ENCODE data around the gene ASXL3.

The ASXL3 gene

GRCh38 chr18:33583901-33584300, 5.9 kb downstream of the ASXL3 start:
- DNase-seq (ENCODE audit: low read depth) = no peak

GRCh38 chr18:33584548-33585430, 6.8 kb downstream of the ASXL3 start:
- DNase-seq (ENCODE audit: low read depth) = no peak

- no peak for DNase-seq (ENCODE audit: low read depth)
These were observed 7.4 kb downstream of the ASXL3 start for GRCh38 chr18:33585431-33585775.

- no peak for DNase-seq (ENCODE audit: low read depth)
These were observed 10.3 kb downstream of the ASXL3 start for GRCh38 chr18:33588361-33588760.

- no peak for DNase-seq (ENCODE audit: low read depth)
These were observed 15.2 kb downstream of the ASXL3 start for GRCh38 chr18:33593261-33593660.

- no peak for DNase-seq (ENCODE audit: low read depth)
These were observed 16.8 kb downstream of the ASXL3 start for GRCh38 chr18:33594799-33595198.

- DNase-seq (ENCODE audit: low read depth) = no peak
These were observed 18.3 kb downstream of the ASXL3 start for GRCh38 chr18:33596178-33596854.

- DNase-seq (ENCODE audit: low read depth) = no peak
These were observed 22.8 kb downstream of the ASXL3 start for GRCh38 chr18:33600846-33601245.

GRCh38 chr18:33603454-33603853, 25.4 kb downstream of the ASXL3 start:
- DNase-seq (ENCODE audit: low read depth) = no peak

GRCh38 chr18:33605250-33605649, 27.2 kb downstream of the ASXL3 start:
- no peak for DNase-seq (ENCODE audit: low read depth)

GRCh38 chr18:33606621-33607020, 28.6 kb downstream of the ASXL3 start:
- DNase-seq (ENCODE audit: low read depth) = no peak

- DNase-seq (ENCODE audit: low read depth) = no peak
These were observed 33.6 kb downstream of the ASXL3 start for GRCh38 chr18:33611525-33612135.

GRCh38 chr18:33612632-33613031, 34.6 kb downstream of the ASXL3 start:
- no peak for DNase-seq (ENCODE audit: low read depth)

GRCh38 chr18:33616556-33616955, 38.5 kb downstream of the ASXL3 start:
- no peak for DNase-seq (ENCODE audit: low read depth)

- no peak for DNase-seq (ENCODE audit: low read depth)
These were observed 49.1 kb downstream of the ASXL3 start for GRCh38 chr18:33627114-33627513.

- no peak for DNase-seq (ENCODE audit: low read depth)
These were observed 52.5 kb downstream of the ASXL3 start for GRCh38 chr18:33630476-33630875.

- no peak for DNase-seq (ENCODE audit: low read depth)
These were observed 63.1 kb downstream of the ASXL3 start for GRCh38 chr18:33641141-33641540.

- DNase-seq (ENCODE audit: low read depth) = no peak
These were observed 66.5 kb downstream of the ASXL3 start for GRCh38 chr18:33644494-33644893.

GRCh38 chr18:33647365-33647764, 69.3 kb downstream of the ASXL3 start:
- DNase-seq (ENCODE audit: low read depth) = no peak

GRCh38 chr18:33652635-33653034, 74.6 kb downstream of the ASXL3 start:
- no peak for DNase-seq (ENCODE audit: low read depth)

GRCh38 chr18:33653231-33653630, 75.2 kb downstream of the ASXL3 start:
- no peak for DNase-seq (ENCODE audit: low read depth)

GRCh38 chr18:33656889-33657448, 79.0 kb downstream of the ASXL3 start:
- no peak for DNase-seq (ENCODE audit: low read depth)
